SK-N-SH (cell line): Measurements from ENCODE around the gene GPSM3. TPM values are rescaled to one million over a fixed set of nuclear protein-coding genes. Genes with fewer than 3 reads are reported as not detected.

Experiments
- CTCF ChIA-PET: fragments of 300-600, 350-600 bp; formaldehyde crosslinking; extraction: SDS; loops from one replicate; lab custom pipeline; 2021; lab: Yijun Ruan, JAX
- POLR2A ChIA-PET: fragments of 350-600 bp; sonication (Branson Sonifier 250); formaldehyde crosslinking; extraction: SDS; loops from one replicate; lab custom pipeline; 2020; ENCODE audit warnings: antibody characterized with exemption, inconsistent platforms; lab: Yijun Ruan, JAX
- DNase-seq: peaks from one replicate; pipeline ENCODE4 v3.0.0; 2012
- H2AFZ ChIP-seq: fragments of 200-600 bp; sonication (generic); 2 replicates; pipeline ENCODE4 v1.8.1; 2016; ENCODE audit warnings: antibody characterized with exemption, mild to moderate bottlenecking, low read depth
- H3F3A ChIP-seq: fragments of 200-600 bp; sonication (generic); replicated peaks from 2 replicates; pipeline ENCODE3; 2016; ENCODE audit warnings: antibody characterized with exemption, mild to moderate bottlenecking; ENCODE audit not compliant: insufficient read depth
- H3K27ac ChIP-seq, 2 experiments: fragments of 200-500 bp in 1 of 2; fragments of 200-600 bp in 1 of 2; sonication (Bioruptor generic) in 1 of 2; sonication (generic), shearing (Covaris generic) in 1 of 2; 2 replicates each; pipeline versions ENCODE4 v1.5.1 to v1.6.1; 2014 to 2016; ENCODE audit warnings: low read depth in 2 of 2, inconsistent platforms in 1 of 2, low read length in 1 of 2, mild to moderate bottlenecking in 1 of 2, mixed read lengths in 1 of 2
- H3K27me3 ChIP-seq: fragments of 200-600 bp; sonication (generic), shearing (Covaris generic); 2 replicates; pipeline ENCODE4 v1.6.1; 2016; ENCODE audit warnings: mixed run types; ENCODE audit not compliant: insufficient read depth
- H3K36me3 ChIP-seq, 2 experiments: fragments of 200-500 bp in 1 of 2; fragments of 200-600 bp in 1 of 2; sonication (Bioruptor generic) in 1 of 2; sonication (generic) in 1 of 2; replicated peaks in 1 of 2; 2 replicates each; pipeline versions ENCODE3 to v1.5.1; 2014 to 2016; ENCODE audit warnings: low read length in 1 of 2, mild to moderate bottlenecking in 1 of 2; ENCODE audit not compliant: insufficient read depth in 2 of 2, control insufficient read depth in 1 of 2
- H3K4me1 ChIP-seq, 2 experiments: fragments of 200-500 bp in 1 of 2; fragments of 200-600 bp in 1 of 2; sonication (Bioruptor generic) in 1 of 2; sonication (generic), shearing (Covaris generic) in 1 of 2; 2 replicates each; pipeline versions ENCODE4 v1.5.1 to v1.6.1; 2014 to 2016; ENCODE audit warnings: low read depth in 1 of 2, low read length in 1 of 2, mixed run types in 1 of 2; ENCODE audit not compliant: insufficient read depth in 2 of 2, control insufficient read depth in 1 of 2
- H3K4me2 ChIP-seq: fragments of 200-600 bp; sonication (generic), shearing (Covaris generic); 2 replicates; pipeline ENCODE4 v1.6.1; 2017; ENCODE audit warnings: mixed run types
- H3K4me3 ChIP-seq, 2 experiments: fragments of 200-500 bp in 1 of 2; fragments of 200-600 bp in 1 of 2; sonication (Bioruptor generic) in 1 of 2; sonication (generic), shearing (Covaris generic) in 1 of 2; 2 replicates each; pipeline versions ENCODE4 v1.5.1 to v1.8.1; 2014 to 2016; ENCODE audit warnings: low read depth in 2 of 2, inconsistent platforms in 1 of 2, low read length in 1 of 2, mild to moderate bottlenecking in 1 of 2, mixed read lengths in 1 of 2, moderate library complexity in 1 of 2
- H3K79me2 ChIP-seq: fragments of 200-600 bp; sonication (generic); 2 replicates; pipeline ENCODE4 v1.8.1; 2017; ENCODE audit warnings: mild to moderate bottlenecking; ENCODE audit not compliant: insufficient read depth
- H3K9ac ChIP-seq: fragments of 200-600 bp; sonication (generic); 2 replicates; pipeline ENCODE4 v1.6.1; 2017; ENCODE audit warnings: mixed run types
- H3K9me2 ChIP-seq: fragments of 200-600 bp; sonication (generic); 2 replicates; pipeline ENCODE4 v1.6.1; 2017; ENCODE audit warnings: mixed run types
- H3K9me3 ChIP-seq: fragments of 200-600 bp; sonication (generic); 2 replicates; pipeline ENCODE4 v1.6.1; 2017; ENCODE audit warnings: mixed run types, mild to moderate bottlenecking, moderate library complexity
- H4K20me1 ChIP-seq: fragments of 200-600 bp; sonication (generic); 2 replicates; pipeline ENCODE4 v1.6.1; 2017; ENCODE audit warnings: mild to moderate bottlenecking, mixed run types; ENCODE audit not compliant: insufficient read depth
- ELF1 ChIP-seq: IDR thresholded peaks from 2 replicates; pipeline ENCODE4 v1.4.0; 2012
- EP300 ChIP-seq, 2 experiments: IDR thresholded peaks; 2 replicates each; pipeline versions ENCODE4 v1.4.0 to v1.6.1; 2012; ENCODE audit warnings: borderline replicate concordance in 1 of 2, low read depth in 1 of 2, low read length in 1 of 2
- FOSL2 ChIP-seq: IDR thresholded peaks from 2 replicates; pipeline ENCODE4 v1.4.0; 2012; ENCODE audit warnings: low read depth, mild to moderate bottlenecking, moderate library complexity, borderline replicate concordance
- FOXJ3 ChIP-seq: sonication (generic); formaldehyde crosslinking; IDR thresholded peaks from 2 replicates; pipeline ENCODE4 v1.5.1; 2020; ENCODE audit warnings: mild to moderate bottlenecking, missing genetic modification reagents
- GATA2 ChIP-seq: sonication (generic); formaldehyde crosslinking; IDR thresholded peaks from 2 replicates; pipeline ENCODE4 v1.5.0; 2020; ENCODE audit warnings: mild to moderate bottlenecking, missing genetic modification reagents
- JUND ChIP-seq: IDR thresholded peaks from 2 replicates; pipeline ENCODE4 v1.4.0; 2012
- NFIC ChIP-seq: IDR thresholded peaks from 2 replicates; pipeline ENCODE4 v1.4.0; 2012; ENCODE audit warnings: borderline replicate concordance
- POLR2AphosphoS5 ChIP-seq: IDR thresholded peaks from 2 replicates; pipeline ENCODE4 v1.6.1; 2012; ENCODE audit warnings: low read depth, low read length
- RAD21 ChIP-seq: IDR thresholded peaks from 2 replicates; pipeline ENCODE4 v1.6.1; 2012; ENCODE audit warnings: mild to moderate bottlenecking, low read length
- RCOR1 ChIP-seq: fragments of 150-350 bp; IDR thresholded peaks from 2 replicates; pipeline ENCODE4 v1.6.1; 2017; ENCODE audit warnings: antibody characterized with exemption, low read length
- SIN3A ChIP-seq: IDR thresholded peaks from 2 replicates; pipeline ENCODE4 v1.6.1; 2012; ENCODE audit warnings: low read depth, mild to moderate bottlenecking, low read length, moderate library complexity, borderline replicate concordance
- SMC3 ChIP-seq: IDR thresholded peaks from 2 replicates; pipeline ENCODE4 v1.6.1; 2012; ENCODE audit warnings: low read depth, low read length, improper control_type of control experiment
- WGBS: methylation state at CpG from one replicate; pipeline ENCODE4 v1.1.6; 2017; ENCODE audit warnings: low lambda C conversion rate; 5-methylcytosine and 5-hydroxymethylcytosine counted together
- polyA plus RNA-seq, 3 experiments: library from polyadenylated mRNA; depleted of rRNA; stranded (reverse); fragments of >200 nt; gene quantifications; 2 replicates each; pipeline ENCODE4 v1.2.3, GENCODE V29; 2012
- TF ChIP-seq, protein P1 (sequence below): IDR thresholded peaks from 2 replicates; pipeline ENCODE4 v1.4.0; 2012; ENCODE audit warnings: low read depth, borderline replicate concordance
- TF ChIP-seq, protein P2 (sequence below): IDR thresholded peaks from 2 replicates; pipeline ENCODE4 v1.4.0; 2012; ENCODE audit warnings: low read depth, borderline replicate concordance
- TF ChIP-seq, protein P3 (sequence below): IDR thresholded peaks from 2 replicates; pipeline ENCODE4 v1.4.0; 2012; ENCODE audit warnings: low read depth
- TF ChIP-seq, protein P4 (sequence below): IDR thresholded peaks from 2 replicates; pipeline ENCODE4 v1.6.1; 2012; ENCODE audit warnings: mild to moderate bottlenecking, low read depth, low read length, moderate library complexity
- TF ChIP-seq, protein P5 (sequence below): fragments of 200-600 bp; sonication (generic); IDR thresholded peaks from 2 replicates; pipeline ENCODE4 v1.6.1; 2017; ENCODE audit warnings: antibody characterized with exemption, mild to moderate bottlenecking, moderate library complexity

GPSM3 gene
- polyA plus RNA-seq, 1 of the 3 experiments (the other 2 are of a cell fraction) = 1.5 TPM

DNA sequence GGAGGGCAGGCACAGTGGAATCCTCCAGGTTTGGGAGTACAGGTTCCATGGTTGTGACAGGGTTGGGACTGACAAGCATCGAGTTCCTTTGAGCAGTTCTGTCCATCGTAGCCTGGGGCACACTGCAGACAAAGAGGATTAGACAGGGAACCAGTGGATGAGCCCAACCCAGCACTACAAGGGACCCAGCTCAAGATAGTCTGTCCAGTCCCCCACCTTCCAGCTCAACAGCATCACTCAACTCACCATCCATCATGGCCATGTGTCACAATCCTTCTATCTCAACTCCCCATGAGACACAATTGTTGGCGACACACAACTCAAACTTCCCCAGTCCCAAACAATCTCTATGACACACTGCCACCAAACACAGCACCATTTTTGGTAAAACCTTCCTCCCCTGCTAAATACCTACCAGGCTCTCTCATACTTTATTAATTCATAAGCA lies 11.8 kb upstream of the GPSM3 start:
- Histone ChIP-seq H3K27me3 (peaks cover 27% of the 10 kb centered on the region; the same call in 1 of the 2 replicates), H3K79me2 (no peaks in the 10 kb centered on the region), H3K27ac (no peak overlapping the region), H3K36me3 (no peaks in the 10 kb centered on the region), H3K4me1 (no peaks in the 10 kb centered on the region), H3K9me2 (no peaks in the 10 kb centered on the region), H3K9ac (no peak overlapping the region), H3K4me3 (no peak overlapping the region), H4K20me1 (no peaks in the 10 kb centered on the region), H3F3A (no peaks in the 10 kb centered on the region), H2AFZ (no peak overlapping the region), H3K4me2 (no peak overlapping the region), H3K9me3 (no peaks in the 10 kb centered on the region)
- DNase-seq = no peak
- ChIA-PET POLR2A (interaction anchor here (1.2 kb wide), 1 partner anchor 9 kb away, joined by 4 read pairs; no protein-coding TSS in a partner anchor), CTCF (interaction anchor here (0.9 kb wide), 1 partner anchor 41 kb away, joined by 3 read pairs; no protein-coding TSS in a partner anchor)
- 83% methylated on average over 1 of the region's 3 CpGs for WGBS
- no peak for TF ChIP-seq GATA2 (CRISPR knock-in tag)
- TF ChIP-seq ELF1 = no peak
- TF ChIP-seq, protein P1, sequence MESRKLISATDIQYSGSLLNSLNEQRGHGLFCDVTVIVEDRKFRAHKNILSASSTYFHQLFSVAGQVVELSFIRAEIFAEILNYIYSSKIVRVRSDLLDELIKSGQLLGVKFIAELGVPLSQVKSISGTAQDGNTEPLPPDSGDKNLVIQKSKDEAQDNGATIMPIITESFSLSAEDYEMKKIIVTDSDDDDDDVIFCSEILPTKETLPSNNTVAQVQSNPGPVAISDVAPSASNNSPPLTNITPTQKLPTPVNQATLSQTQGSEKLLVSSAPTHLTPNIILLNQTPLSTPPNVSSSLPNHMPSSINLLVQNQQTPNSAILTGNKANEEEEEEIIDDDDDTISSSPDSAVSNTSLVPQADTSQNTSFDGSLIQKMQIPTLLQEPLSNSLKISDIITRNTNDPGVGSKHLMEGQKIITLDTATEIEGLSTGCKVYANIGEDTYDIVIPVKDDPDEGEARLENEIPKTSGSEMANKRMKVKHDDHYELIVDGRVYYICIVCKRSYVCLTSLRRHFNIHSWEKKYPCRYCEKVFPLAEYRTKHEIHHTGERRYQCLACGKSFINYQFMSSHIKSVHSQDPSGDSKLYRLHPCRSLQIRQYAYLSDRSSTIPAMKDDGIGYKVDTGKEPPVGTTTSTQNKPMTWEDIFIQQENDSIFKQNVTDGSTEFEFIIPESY = no peak
- no peak for TF ChIP-seq FOSL2
- no peak for TF ChIP-seq JUND
- TF ChIP-seq POLR2AphosphoS5 = no peak
- no peak for TF ChIP-seq RAD21
- TF ChIP-seq, protein P2, sequence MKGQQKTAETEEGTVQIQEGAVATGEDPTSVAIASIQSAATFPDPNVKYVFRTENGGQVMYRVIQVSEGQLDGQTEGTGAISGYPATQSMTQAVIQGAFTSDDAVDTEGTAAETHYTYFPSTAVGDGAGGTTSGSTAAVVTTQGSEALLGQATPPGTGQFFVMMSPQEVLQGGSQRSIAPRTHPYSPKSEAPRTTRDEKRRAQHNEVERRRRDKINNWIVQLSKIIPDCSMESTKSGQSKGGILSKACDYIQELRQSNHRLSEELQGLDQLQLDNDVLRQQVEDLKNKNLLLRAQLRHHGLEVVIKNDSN = no peak
- no peak for TF ChIP-seq SIN3A
- TF ChIP-seq, protein P3, sequence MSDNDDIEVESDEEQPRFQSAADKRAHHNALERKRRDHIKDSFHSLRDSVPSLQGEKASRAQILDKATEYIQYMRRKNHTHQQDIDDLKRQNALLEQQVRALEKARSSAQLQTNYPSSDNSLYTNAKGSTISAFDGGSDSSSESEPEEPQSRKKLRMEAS = no peak
- TF ChIP-seq, protein P4, sequence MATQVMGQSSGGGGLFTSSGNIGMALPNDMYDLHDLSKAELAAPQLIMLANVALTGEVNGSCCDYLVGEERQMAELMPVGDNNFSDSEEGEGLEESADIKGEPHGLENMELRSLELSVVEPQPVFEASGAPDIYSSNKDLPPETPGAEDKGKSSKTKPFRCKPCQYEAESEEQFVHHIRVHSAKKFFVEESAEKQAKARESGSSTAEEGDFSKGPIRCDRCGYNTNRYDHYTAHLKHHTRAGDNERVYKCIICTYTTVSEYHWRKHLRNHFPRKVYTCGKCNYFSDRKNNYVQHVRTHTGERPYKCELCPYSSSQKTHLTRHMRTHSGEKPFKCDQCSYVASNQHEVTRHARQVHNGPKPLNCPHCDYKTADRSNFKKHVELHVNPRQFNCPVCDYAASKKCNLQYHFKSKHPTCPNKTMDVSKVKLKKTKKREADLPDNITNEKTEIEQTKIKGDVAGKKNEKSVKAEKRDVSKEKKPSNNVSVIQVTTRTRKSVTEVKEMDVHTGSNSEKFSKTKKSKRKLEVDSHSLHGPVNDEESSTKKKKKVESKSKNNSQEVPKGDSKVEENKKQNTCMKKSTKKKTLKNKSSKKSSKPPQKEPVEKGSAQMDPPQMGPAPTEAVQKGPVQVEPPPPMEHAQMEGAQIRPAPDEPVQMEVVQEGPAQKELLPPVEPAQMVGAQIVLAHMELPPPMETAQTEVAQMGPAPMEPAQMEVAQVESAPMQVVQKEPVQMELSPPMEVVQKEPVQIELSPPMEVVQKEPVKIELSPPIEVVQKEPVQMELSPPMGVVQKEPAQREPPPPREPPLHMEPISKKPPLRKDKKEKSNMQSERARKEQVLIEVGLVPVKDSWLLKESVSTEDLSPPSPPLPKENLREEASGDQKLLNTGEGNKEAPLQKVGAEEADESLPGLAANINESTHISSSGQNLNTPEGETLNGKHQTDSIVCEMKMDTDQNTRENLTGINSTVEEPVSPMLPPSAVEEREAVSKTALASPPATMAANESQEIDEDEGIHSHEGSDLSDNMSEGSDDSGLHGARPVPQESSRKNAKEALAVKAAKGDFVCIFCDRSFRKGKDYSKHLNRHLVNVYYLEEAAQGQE = no peak
- TF ChIP-seq, protein P5, sequence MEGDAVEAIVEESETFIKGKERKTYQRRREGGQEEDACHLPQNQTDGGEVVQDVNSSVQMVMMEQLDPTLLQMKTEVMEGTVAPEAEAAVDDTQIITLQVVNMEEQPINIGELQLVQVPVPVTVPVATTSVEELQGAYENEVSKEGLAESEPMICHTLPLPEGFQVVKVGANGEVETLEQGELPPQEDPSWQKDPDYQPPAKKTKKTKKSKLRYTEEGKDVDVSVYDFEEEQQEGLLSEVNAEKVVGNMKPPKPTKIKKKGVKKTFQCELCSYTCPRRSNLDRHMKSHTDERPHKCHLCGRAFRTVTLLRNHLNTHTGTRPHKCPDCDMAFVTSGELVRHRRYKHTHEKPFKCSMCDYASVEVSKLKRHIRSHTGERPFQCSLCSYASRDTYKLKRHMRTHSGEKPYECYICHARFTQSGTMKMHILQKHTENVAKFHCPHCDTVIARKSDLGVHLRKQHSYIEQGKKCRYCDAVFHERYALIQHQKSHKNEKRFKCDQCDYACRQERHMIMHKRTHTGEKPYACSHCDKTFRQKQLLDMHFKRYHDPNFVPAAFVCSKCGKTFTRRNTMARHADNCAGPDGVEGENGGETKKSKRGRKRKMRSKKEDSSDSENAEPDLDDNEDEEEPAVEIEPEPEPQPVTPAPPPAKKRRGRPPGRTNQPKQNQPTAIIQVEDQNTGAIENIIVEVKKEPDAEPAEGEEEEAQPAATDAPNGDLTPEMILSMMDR = no peak
- TF ChIP-seq FOXJ3 (CRISPR knock-in tag) = no peak
- no peak for TF ChIP-seq EP300 (IDR thresholded peaks at IDR 0.05; ENCODE audit: borderline replicate concordance in 1 of 2, low read depth in 1 of 2, low read length in 1 of 2)
- no peak for TF ChIP-seq NFIC
- no peak for TF ChIP-seq SMC3
- TF ChIP-seq RCOR1 = no peak
